MM.1S (cell line): Measurements from ENCODE around the gene HOXD9.

Source experiments
- DNase-seq: peaks from one replicate; pipeline ENCODE4 v3.0.0-alpha.2; 2015
- H2AFZ ChIP-seq: fragments of 300-600 bp; sonication (generic); 2 replicates; pipeline ENCODE4 v1.6.0; 2016; ENCODE audit warnings: antibody characterized with exemption, low read length
- H3F3A ChIP-seq: fragments of 300-600 bp; sonication (generic); 2 replicates; pipeline ENCODE4 v1.6.1; 2016; ENCODE audit warnings: mild to moderate bottlenecking, antibody characterized with exemption, low read length, moderate library complexity, mixed read lengths; ENCODE audit not compliant: insufficient read depth
- H3K27ac ChIP-seq: fragments of 300-600 bp; sonication (generic); 2 replicates; pipeline ENCODE4 v1.5.1; 2016; ENCODE audit warnings: mild to moderate bottlenecking, low read length
- H3K27me3 ChIP-seq: fragments of 300-600 bp; sonication (generic); replicated peaks from 2 replicates; pipeline ENCODE4 v1.6.0; 2016; ENCODE audit warnings: low read length; ENCODE audit not compliant: insufficient read depth
- H3K36me3 ChIP-seq: fragments of 300-600 bp; sonication (generic); replicated peaks from 2 replicates; pipeline ENCODE4 v1.6.1; 2016; ENCODE audit warnings: mild to moderate bottlenecking, low read length, mixed read lengths; ENCODE audit not compliant: insufficient read depth
- H3K4me1 ChIP-seq: fragments of 300-600 bp; sonication (generic); 2 replicates; pipeline ENCODE4 v1.6.1; 2016; ENCODE audit warnings: low read length, mixed read lengths
- H3K4me2 ChIP-seq: fragments of 300-600 bp; sonication (generic); 2 replicates; pipeline ENCODE4 v1.6.0; 2016; ENCODE audit warnings: low read depth, low read length
- H3K4me3 ChIP-seq: fragments of 300-600 bp; sonication (generic); 2 replicates; pipeline ENCODE4 v1.5.1; 2016; ENCODE audit warnings: low read length, mixed read lengths
- H3K79me2 ChIP-seq: fragments of 300-600 bp; sonication (generic); 2 replicates; pipeline ENCODE4 v1.6.1; 2016; ENCODE audit warnings: mixed run types, low read length, mixed read lengths
- H3K9ac ChIP-seq: fragments of 300-600 bp; sonication (generic); 2 replicates; pipeline ENCODE4 v1.6.1; 2016; ENCODE audit warnings: low read length, mixed read lengths
- H3K9me2 ChIP-seq: fragments of 300-600 bp; sonication (generic); replicated peaks from 2 replicates; pipeline ENCODE4 v1.6.1; 2016; ENCODE audit warnings: mild to moderate bottlenecking, low read length, mixed read lengths; ENCODE audit not compliant: insufficient read depth
- H3K9me3 ChIP-seq: fragments of 300-600 bp; sonication (generic); replicated peaks from 2 replicates; pipeline ENCODE4 v1.6.1; 2016; ENCODE audit warnings: mild to moderate bottlenecking, low read length, mixed read lengths; ENCODE audit not compliant: insufficient read depth
- H4K20me1 ChIP-seq: fragments of 300-600 bp; sonication (generic); 2 replicates; pipeline ENCODE4 v1.6.1; 2016; ENCODE audit warnings: mild to moderate bottlenecking, low read length, moderate library complexity, mixed read lengths; ENCODE audit not compliant: insufficient read depth
- CTCF ChIP-seq: fragments of 300-600 bp; sonication (generic); IDR thresholded peaks from 2 replicates; pipeline ENCODE4 v1.5.1; 2016; ENCODE audit warnings: antibody characterized with exemption, low read length, mixed read lengths
- EZH2 ChIP-seq: fragments of 300-600 bp; sonication (generic); optimal IDR thresholded peaks from 2 replicates; pipeline ENCODE3; 2017; ENCODE audit warnings: low read depth, mild to moderate bottlenecking, antibody characterized with exemption, low read length, mixed read lengths
- EZH2phosphoT487 ChIP-seq: fragments of 300-600 bp; sonication (generic); IDR thresholded peaks from 2 replicates; pipeline ENCODE4 v1.6.1; 2018; ENCODE audit warnings: antibody characterized with exemption, low read length

HOXD9 gene

GRCh38 chr2:176105078-176105729 lies 17.3 kb upstream of the HOXD9 start:
- H3K27ac ChIP-seq, result no peak overlapping the region
- H3K79me2 ChIP-seq, result no peaks in the 10 kb centered on the region
- H3K4me2 ChIP-seq, result no peak overlapping the region
- no peaks in the 10 kb centered on the region for H3K9me2 ChIP-seq
- DNase-seq, result no peak
- H3K4me1 ChIP-seq, result no peaks in the 10 kb centered on the region
- H3K9ac ChIP-seq, result no peak overlapping the region
- H3K36me3 ChIP-seq, result no peaks in the 10 kb centered on the region
- no peak for TF ChIP-seq EZH2
- TF ChIP-seq EZH2phosphoT487, result no peak
- TF ChIP-seq CTCF, result no peak
- no peak overlapping the region for H2AFZ ChIP-seq
- H3K9me3 ChIP-seq, result no peaks in the 10 kb centered on the region
- no peaks in the 10 kb centered on the region for H3F3A ChIP-seq
- H4K20me1 ChIP-seq, result no peaks in the 10 kb centered on the region
- peaks cover 26% of the 10 kb centered on the region for H3K27me3 ChIP-seq
- no peak overlapping the region for H3K4me3 ChIP-seq

- no peak overlapping the region for H3K4me2 ChIP-seq
Measured at GRCh38 chr2:176105730-176106580, 16.6 kb upstream of the HOXD9 start.

More at GRCh38 chr2:176105730-176106580, 16.6 kb upstream of the HOXD9 start:
- DNase-seq, result no peak
- no peaks in the 10 kb centered on the region for H3K9me3 ChIP-seq
- H3F3A ChIP-seq, result no peaks in the 10 kb centered on the region
- no peaks in the 10 kb centered on the region for H3K36me3 ChIP-seq
- H3K4me1 ChIP-seq, result no peaks in the 10 kb centered on the region
- H3K27me3 ChIP-seq, result peaks cover 32% of the 10 kb centered on the region
- no peak for TF ChIP-seq CTCF
- TF ChIP-seq EZH2phosphoT487, result no peak
- TF ChIP-seq EZH2, result no peak
- H3K27ac ChIP-seq, result no peak overlapping the region
- no peak overlapping the region for H3K4me3 ChIP-seq
- no peaks in the 10 kb centered on the region for H3K9me2 ChIP-seq
- H3K79me2 ChIP-seq, result no peaks in the 10 kb centered on the region
- no peaks in the 10 kb centered on the region for H4K20me1 ChIP-seq
- H2AFZ ChIP-seq, result no peak overlapping the region
- H3K9ac ChIP-seq, result no peak overlapping the region
